ENCODE measurements around the gene PIGV. TPM values are rescaled to one million over a fixed set of nuclear protein-coding genes. Genes with fewer than 3 reads are reported as not detected.
A peak's percentile ranks its signal among the peaks of the same experiment; 100 is the strongest.

Gene PIGV
- total RNA-seq, 1 experiment from 2014 or later, result 7.5 TPM

- no peak overlapping the region for H3K23ac ChIP-seq (ENCODE audit: insufficient read length, low read depth, low read length)
- no peak overlapping the region for H3K18ac ChIP-seq (ENCODE audit: insufficient read length, low read depth, low read length)
- no peak overlapping the region for H4K5ac ChIP-seq (ENCODE audit: insufficient read length, low read depth, low read length)
- H2BK5ac ChIP-seq (ENCODE audit: insufficient read length, low read length), result no peak overlapping the region
- no peak overlapping the region for H2BK20ac ChIP-seq (ENCODE audit: low read depth, low read length, poor library complexity, severe bottlenecking)
- no peak overlapping the region for H4K8ac ChIP-seq (replicated peaks; ENCODE audit: insufficient read length, low read depth, low read length)
- no peaks in the 10 kb centered on the region for H3K9me3 ChIP-seq (ENCODE audit: control insufficient read depth, low read depth, low read length)
- H3K14ac ChIP-seq (ENCODE audit: insufficient read depth, low read length), result no peak overlapping the region
- no CpG with 5 or more reads among the region's 2 CpGs for WGBS (ENCODE audit: extremely low coverage, insufficient read length, low lambda C conversion rate)
- H3K4me2 ChIP-seq (ENCODE audit: insufficient read depth, insufficient read length, low read length), result no peak overlapping the region
- Mint-ChIP-seq H3K27me3 (ENCODE audit: low read depth) (no peaks in the 10 kb centered on the region; the same call in 1 of the 2 replicates), H3K27ac (peak overlapping the region in 1 of 3 experiments; percentile 33; a peak in 1 of 7 replicates), H3K4me1 (peaks cover 50 to 56% of the 10 kb centered on the region in 2 experiments), H3K9me3 (no peaks in the 10 kb centered on the region), H3K36me3 (ENCODE audit: insufficient read depth in 1 of 3, low read depth in 3 of 3) (peaks cover 9 to 36% (median 31%) of the 10 kb centered on the region in 3 experiments), H3K4me3 (no peak overlapping the region)
- no peak overlapping the region for H2BK15ac ChIP-seq (ENCODE audit: low read depth, low read length)
- no peaks in the 10 kb centered on the region for H3K27me3 ChIP-seq (ENCODE audit: insufficient read depth, low read length)
- no peak overlapping the region for H3K27ac ChIP-seq (ENCODE audit: insufficient read length, low read depth, low read length)
- no peak overlapping the region for H2BK120ac ChIP-seq (ENCODE audit: low read depth, low read length, poor library complexity, severe bottlenecking)
- no peak overlapping the region for H2AK5ac ChIP-seq (ENCODE audit: insufficient read length, low read length)
- no peak overlapping the region for H3K9ac ChIP-seq (ENCODE audit: extremely low read depth, insufficient read length, low read length)
- H2BK12ac ChIP-seq (ENCODE audit: insufficient read length, low read depth, low read length), result no peak overlapping the region
- peak; percentile 61 for DNase-seq
- no peaks in the 10 kb centered on the region; the same call in 1 of the 2 replicates for H3K79me2 ChIP-seq (ENCODE audit: insufficient read depth, low read length)
- H4K20me1 ChIP-seq (ENCODE audit: control insufficient read depth, insufficient read depth, insufficient read length), result no peaks in the 10 kb centered on the region
- H3K79me1 ChIP-seq (ENCODE audit: insufficient read depth, low read depth, low read length, poor library complexity, severe bottlenecking), result no peaks in the 10 kb centered on the region
- H3K4ac ChIP-seq (ENCODE audit: low read depth, low read length), result no peak overlapping the region
- H3K23me2 ChIP-seq (ENCODE audit: insufficient read length, low read depth, low read length, poor library complexity, severe bottlenecking), result peaks cover 10% of the 10 kb centered on the region
- H3T11ph ChIP-seq (ENCODE audit: low read length), result no peak overlapping the region
- H4K91ac ChIP-seq (ENCODE audit: insufficient read length, low read depth, low read length), result no peak overlapping the region
- no peak overlapping the region for H2AFZ ChIP-seq (ENCODE audit: low read length)
- H3K4me1 ChIP-seq (ENCODE audit: insufficient read depth, low read length), result peaks cover 5% of the 10 kb centered on the region; the same call in 1 of the 2 replicates
- TF ChIP-seq, protein P1, sequence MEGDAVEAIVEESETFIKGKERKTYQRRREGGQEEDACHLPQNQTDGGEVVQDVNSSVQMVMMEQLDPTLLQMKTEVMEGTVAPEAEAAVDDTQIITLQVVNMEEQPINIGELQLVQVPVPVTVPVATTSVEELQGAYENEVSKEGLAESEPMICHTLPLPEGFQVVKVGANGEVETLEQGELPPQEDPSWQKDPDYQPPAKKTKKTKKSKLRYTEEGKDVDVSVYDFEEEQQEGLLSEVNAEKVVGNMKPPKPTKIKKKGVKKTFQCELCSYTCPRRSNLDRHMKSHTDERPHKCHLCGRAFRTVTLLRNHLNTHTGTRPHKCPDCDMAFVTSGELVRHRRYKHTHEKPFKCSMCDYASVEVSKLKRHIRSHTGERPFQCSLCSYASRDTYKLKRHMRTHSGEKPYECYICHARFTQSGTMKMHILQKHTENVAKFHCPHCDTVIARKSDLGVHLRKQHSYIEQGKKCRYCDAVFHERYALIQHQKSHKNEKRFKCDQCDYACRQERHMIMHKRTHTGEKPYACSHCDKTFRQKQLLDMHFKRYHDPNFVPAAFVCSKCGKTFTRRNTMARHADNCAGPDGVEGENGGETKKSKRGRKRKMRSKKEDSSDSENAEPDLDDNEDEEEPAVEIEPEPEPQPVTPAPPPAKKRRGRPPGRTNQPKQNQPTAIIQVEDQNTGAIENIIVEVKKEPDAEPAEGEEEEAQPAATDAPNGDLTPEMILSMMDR (conservative IDR thresholded peaks at IDR 0.05), result no peak
- no peak overlapping the region for H3K56ac ChIP-seq (ENCODE audit: insufficient read length, low read depth, low read length)
Measured at GRCh38 chr1:26784023-26784871, 3.5 kb upstream of the PIGV start.
